HEK293 (cell line): ENCODE measurements around the gene CHD5.
A peak's percentile ranks its signal among the peaks of the same experiment; 100 is the strongest.

ENCODE experiments used
- CTCF ChIA-PET: fragments of 350-600 bp; formaldehyde crosslinking; extraction: SDS; loops from one replicate; lab custom pipeline; 2021; ENCODE audit warnings: antibody characterized with exemption; lab: Yijun Ruan, JAX
- POLR2A ChIA-PET: fragments of 300-600 bp; formaldehyde crosslinking; extraction: SDS; loops from one replicate; lab custom pipeline; 2020; ENCODE audit warnings: antibody characterized with exemption, inconsistent platforms; lab: Yijun Ruan, JAX
- H3K27ac ChIP-seq: fragments of 200-500 bp; sonication (Bioruptor generic); 2 replicates; pipeline ENCODE4 v1.5.1; 2014; ENCODE audit warnings: low read depth, low read length, control low read depth, inconsistent platforms; ENCODE audit errors: extremely low read depth
- H3K36me3 ChIP-seq, 2 experiments: fragments of 200-500 bp in 1 of 2; sonication (Bioruptor generic) in 1 of 2; 1 replicate in 1 of 2; 2 replicates in 1 of 2; pipeline ENCODE4 v1.5.1; 2014 to 2017; ENCODE audit warnings: inconsistent platforms in 2 of 2, low read length in 2 of 2; ENCODE audit not compliant: control insufficient read depth in 2 of 2, insufficient read depth in 1 of 2
- H3K4me1 ChIP-seq: fragments of 200-500 bp; sonication (Bioruptor generic); 2 replicates; pipeline ENCODE4 v1.5.1; 2014; ENCODE audit warnings: mild to moderate bottlenecking, low read length, inconsistent platforms; ENCODE audit not compliant: control insufficient read depth, insufficient read depth
- H3K4me3 ChIP-seq: 2 replicates; pipeline ENCODE4 v1.5.1; 2011; ENCODE audit warnings: low read depth, mild to moderate bottlenecking, control low read depth, low read length, moderate library complexity
- H3K9me3 ChIP-seq: fragments of 200-500 bp; sonication (Bioruptor generic); 2 replicates; pipeline ENCODE4 v1.5.1; 2014; ENCODE audit warnings: low read depth, low read length, inconsistent platforms; ENCODE audit not compliant: control insufficient read depth, insufficient read depth
- GFI1B ChIP-seq: fragments of 450-650 bp; formaldehyde crosslinking; IDR thresholded peaks from 2 replicates; pipeline ENCODE4 v1.5.1; 2016; ENCODE audit warnings: missing biosample characterization, missing genetic modification characterization
- GLI4 ChIP-seq: fragments of 450-650 bp; formaldehyde crosslinking; IDR thresholded peaks from 2 replicates; pipeline ENCODE4 v1.5.1; 2016; ENCODE audit warnings: missing biosample characterization, missing genetic modification characterization
- IKZF3 ChIP-seq: fragments of 450-650 bp; IDR thresholded peaks from 2 replicates; pipeline ENCODE4 v1.5.0; 2018; ENCODE audit warnings: missing biosample characterization, mild to moderate bottlenecking, missing genetic modification characterization, moderate library complexity
- RBAK ChIP-seq: fragments of 450-650 bp; formaldehyde crosslinking; IDR thresholded peaks from 2 replicates; pipeline ENCODE4 v1.5.1; 2016; ENCODE audit warnings: missing biosample characterization, missing genetic modification characterization
- SCRT1 ChIP-seq: fragments of 450-650 bp; formaldehyde crosslinking; IDR thresholded peaks from 2 replicates; pipeline ENCODE4 v1.5.1; 2016; ENCODE audit warnings: missing biosample characterization, missing genetic modification characterization, borderline replicate concordance
- SP7 ChIP-seq: fragments of 450-650 bp; formaldehyde crosslinking; IDR thresholded peaks from 2 replicates; pipeline ENCODE4 v1.5.1; 2016; ENCODE audit warnings: missing biosample characterization, missing genetic modification characterization
- WT1 ChIP-seq: fragments of 450-650 bp; formaldehyde crosslinking; IDR thresholded peaks from 2 replicates; pipeline ENCODE4 v1.5.1; 2016; ENCODE audit warnings: missing biosample characterization, missing genetic modification characterization
- ZEB2 ChIP-seq: fragments of 450-650 bp; formaldehyde crosslinking; IDR thresholded peaks from 2 replicates; pipeline ENCODE4 v1.5.1; 2016; ENCODE audit warnings: missing biosample characterization, missing genetic modification characterization
- ZFP3 ChIP-seq: fragments of 450-650 bp; formaldehyde crosslinking; IDR thresholded peaks from 2 replicates; pipeline ENCODE4 v1.5.1; 2016; ENCODE audit warnings: low read depth, missing biosample characterization, missing genetic modification characterization
- ZFP69B ChIP-seq: fragments of 450-650 bp; formaldehyde crosslinking; IDR thresholded peaks from 2 replicates; pipeline ENCODE4 v1.5.1; 2016; ENCODE audit warnings: missing biosample characterization, missing genetic modification characterization
- ZNF157 ChIP-seq: fragments of 450-650 bp; formaldehyde crosslinking; IDR thresholded peaks from 2 replicates; pipeline ENCODE4 v1.5.1; 2016; ENCODE audit warnings: missing biosample characterization, missing genetic modification characterization
- ZNF174 ChIP-seq: fragments of 450-650 bp; formaldehyde crosslinking; IDR thresholded peaks from 2 replicates; pipeline ENCODE4 v1.5.0; 2017; ENCODE audit warnings: missing biosample characterization, mild to moderate bottlenecking, missing genetic modification characterization
- ZNF350 ChIP-seq: fragments of 450-650 bp; formaldehyde crosslinking; IDR thresholded peaks from 2 replicates; pipeline ENCODE4 v1.5.0; 2017; ENCODE audit warnings: missing biosample characterization, mild to moderate bottlenecking, missing genetic modification characterization
- ZNF416 ChIP-seq: fragments of 450-650 bp; formaldehyde crosslinking; IDR thresholded peaks from 2 replicates; pipeline ENCODE4 v1.5.1; 2016; ENCODE audit warnings: missing biosample characterization, missing genetic modification characterization
- ZNF510 ChIP-seq: fragments of 450-650 bp; formaldehyde crosslinking; IDR thresholded peaks from 2 replicates; pipeline ENCODE4 v1.5.1; 2018; ENCODE audit warnings: mild to moderate bottlenecking, missing genetic modification characterization, missing biosample characterization; ENCODE audit not compliant: insufficient replicate concordance
- ZNF530 ChIP-seq: fragments of 450-650 bp; formaldehyde crosslinking; IDR thresholded peaks from 2 replicates; pipeline ENCODE4 v1.5.1; 2016; ENCODE audit warnings: low read depth, missing biosample characterization, missing genetic modification characterization
- ZNF670 ChIP-seq: fragments of 450-650 bp; formaldehyde crosslinking; IDR thresholded peaks from 2 replicates; pipeline ENCODE4 v1.5.1; 2016; ENCODE audit warnings: missing biosample characterization, missing genetic modification characterization, low read depth
- TF ChIP-seq, protein P1 (sequence below): fragments of 450-650 bp; formaldehyde crosslinking; IDR thresholded peaks from 2 replicates; pipeline ENCODE4 v1.5.1; 2016; ENCODE audit warnings: missing biosample characterization, missing genetic modification characterization
- TF ChIP-seq, protein P2 (sequence below): fragments of 450-650 bp; formaldehyde crosslinking; IDR thresholded peaks from 2 replicates; pipeline ENCODE4 v1.5.1; 2016; ENCODE audit warnings: missing biosample characterization, missing genetic modification characterization
- TF ChIP-seq, protein P3 (sequence below): fragments of 450-650 bp; formaldehyde crosslinking; IDR thresholded peaks from 2 replicates; pipeline ENCODE4 v1.5.1; 2016; ENCODE audit warnings: missing biosample characterization, missing genetic modification characterization
- TF ChIP-seq, protein P4 (sequence below): fragments of 450-650 bp; formaldehyde crosslinking; IDR thresholded peaks from 2 replicates; pipeline ENCODE4 v1.5.1; 2016; ENCODE audit warnings: missing biosample characterization, missing genetic modification characterization
- TF ChIP-seq, protein P5 (sequence below): fragments of 450-650 bp; formaldehyde crosslinking; IDR thresholded peaks from 2 replicates; pipeline ENCODE4 v1.5.1; 2016; ENCODE audit warnings: missing biosample characterization, missing genetic modification characterization
- TF ChIP-seq, protein P6 (sequence below): fragments of 450-650 bp; formaldehyde crosslinking; IDR thresholded peaks from 2 replicates; pipeline ENCODE4 v1.5.1; 2017; ENCODE audit warnings: missing biosample characterization, missing genetic modification characterization
- TF ChIP-seq, protein P7 (sequence below): fragments of 450-650 bp; formaldehyde crosslinking; IDR thresholded peaks from 2 replicates; pipeline ENCODE4 v1.5.1; 2017; ENCODE audit warnings: missing biosample characterization, missing genetic modification characterization

Gene CHD5

DNA sequence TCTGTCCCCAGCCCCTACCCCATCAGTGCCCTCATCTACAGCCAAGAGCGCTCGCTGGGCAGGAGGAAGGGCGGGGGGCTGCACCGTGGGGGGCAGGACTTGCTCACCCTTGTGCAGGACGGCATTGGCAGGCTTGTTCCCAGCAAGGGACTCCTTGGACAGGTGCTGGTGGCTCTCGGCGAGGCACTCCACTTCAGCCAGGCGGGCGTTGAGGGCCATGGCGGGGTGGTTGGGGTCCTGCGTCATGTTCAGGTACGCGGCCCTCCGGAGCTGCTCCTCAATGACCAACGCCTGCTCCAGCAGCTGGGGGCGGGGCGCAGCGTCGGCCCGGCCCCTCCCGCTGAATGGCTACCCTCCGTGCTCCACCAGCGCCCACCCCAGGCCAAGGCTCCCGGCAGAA is 70.4 kb downstream of the CHD5 start:
- Histone ChIP-seq H3K27ac (no peak overlapping the region), H3K4me1 (no peaks in the 10 kb centered on the region), H3K9me3 (no peaks in the 10 kb centered on the region), H3K36me3 (no peaks in the 10 kb centered on the region), H3K4me3 (no peak overlapping the region)
- CTCF ChIA-PET: no interaction called here
- POLR2A ChIA-PET: no interaction called here
- TF ChIP-seq GLI4 (no peak), ZNF174 (no peak), ZFP3 (tag by site-specific recombination) (no peak)
- TF ChIP-seq, protein P1, sequence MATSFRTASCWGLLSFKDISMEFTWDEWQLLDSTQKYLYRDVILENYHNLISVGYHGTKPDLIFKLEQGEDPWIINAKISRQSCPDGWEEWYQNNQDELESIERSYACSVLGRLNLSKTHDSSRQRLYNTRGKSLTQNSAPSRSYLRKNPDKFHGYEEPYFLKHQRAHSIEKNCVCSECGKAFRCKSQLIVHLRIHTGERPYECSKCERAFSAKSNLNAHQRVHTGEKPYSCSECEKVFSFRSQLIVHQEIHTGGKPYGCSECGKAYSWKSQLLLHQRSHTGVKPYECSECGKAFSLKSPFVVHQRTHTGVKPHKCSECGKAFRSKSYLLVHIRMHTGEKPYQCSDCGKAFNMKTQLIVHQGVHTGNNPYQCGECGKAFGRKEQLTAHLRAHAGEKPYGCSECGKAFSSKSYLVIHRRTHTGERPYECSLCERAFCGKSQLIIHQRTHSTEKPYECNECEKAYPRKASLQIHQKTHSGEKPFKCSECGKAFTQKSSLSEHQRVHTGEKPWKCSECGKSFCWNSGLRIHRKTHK (tag by site-specific recombination): no peak

DNA sequence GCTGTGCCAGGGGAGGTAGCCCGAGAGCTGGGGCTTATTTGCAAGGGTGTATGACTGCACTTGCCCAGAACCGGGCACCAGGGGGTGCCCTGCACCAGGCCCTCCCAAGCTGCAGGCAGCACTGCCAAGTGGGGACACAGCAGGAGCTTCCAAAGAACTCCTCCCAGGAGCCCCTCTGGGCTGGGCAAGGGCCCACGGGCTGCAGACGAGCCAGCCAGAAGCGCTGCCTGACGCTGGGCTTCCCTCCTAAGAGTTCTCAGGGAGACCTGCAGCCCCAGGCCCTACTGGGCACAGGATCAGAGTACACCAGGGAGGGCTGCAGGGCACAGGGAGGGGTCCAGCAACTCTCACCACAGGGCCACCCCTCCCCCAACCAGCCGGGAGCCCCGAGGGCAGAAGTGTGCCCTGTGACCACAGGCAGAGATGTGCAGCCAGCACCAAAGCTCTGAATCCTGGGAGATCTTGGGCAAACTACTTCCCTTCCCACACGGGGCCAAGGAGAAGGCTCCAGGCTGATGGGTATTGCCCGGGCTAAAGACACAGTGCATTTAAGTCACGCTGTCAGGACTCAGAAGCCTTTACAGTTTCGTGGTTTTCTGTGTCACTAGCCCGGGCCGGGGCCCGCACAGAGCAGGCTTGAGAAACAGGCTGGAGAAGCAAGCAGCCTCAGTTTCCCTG is 71.0 kb downstream of the CHD5 start:
- Histone ChIP-seq H3K27ac (no peak overlapping the region), H3K9me3 (no peaks in the 10 kb centered on the region), H3K4me1 (no peaks in the 10 kb centered on the region), H3K36me3 (no peaks in the 10 kb centered on the region), H3K4me3 (no peak overlapping the region)
- CTCF ChIA-PET: interaction anchor here (0.7 to 1.1 kb wide), 4 partner anchors 8 to 85 kb away, joined by 3 to 8 read pairs (median 3); no protein-coding TSS in a partner anchor
- POLR2A ChIA-PET: no interaction called here
- 0 out of 2 replicates have a peak, but pooled peaks have one; percentile 48 for TF ChIP-seq ZFP69B (tag by site-specific recombination)
- peak; percentile 48; the same call in 1 of the 2 replicates for TF ChIP-seq IKZF3 (tag by site-specific recombination)
- TF ChIP-seq, protein P2, sequence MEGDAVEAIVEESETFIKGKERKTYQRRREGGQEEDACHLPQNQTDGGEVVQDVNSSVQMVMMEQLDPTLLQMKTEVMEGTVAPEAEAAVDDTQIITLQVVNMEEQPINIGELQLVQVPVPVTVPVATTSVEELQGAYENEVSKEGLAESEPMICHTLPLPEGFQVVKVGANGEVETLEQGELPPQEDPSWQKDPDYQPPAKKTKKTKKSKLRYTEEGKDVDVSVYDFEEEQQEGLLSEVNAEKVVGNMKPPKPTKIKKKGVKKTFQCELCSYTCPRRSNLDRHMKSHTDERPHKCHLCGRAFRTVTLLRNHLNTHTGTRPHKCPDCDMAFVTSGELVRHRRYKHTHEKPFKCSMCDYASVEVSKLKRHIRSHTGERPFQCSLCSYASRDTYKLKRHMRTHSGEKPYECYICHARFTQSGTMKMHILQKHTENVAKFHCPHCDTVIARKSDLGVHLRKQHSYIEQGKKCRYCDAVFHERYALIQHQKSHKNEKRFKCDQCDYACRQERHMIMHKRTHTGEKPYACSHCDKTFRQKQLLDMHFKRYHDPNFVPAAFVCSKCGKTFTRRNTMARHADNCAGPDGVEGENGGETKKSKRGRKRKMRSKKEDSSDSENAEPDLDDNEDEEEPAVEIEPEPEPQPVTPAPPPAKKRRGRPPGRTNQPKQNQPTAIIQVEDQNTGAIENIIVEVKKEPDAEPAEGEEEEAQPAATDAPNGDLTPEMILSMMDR (tag by site-specific recombination): peak; percentile 92
- TF ChIP-seq ZNF670 (tag by site-specific recombination): no peak
- TF ChIP-seq GFI1B (tag by site-specific recombination): no peak
- TF ChIP-seq, protein P3, sequence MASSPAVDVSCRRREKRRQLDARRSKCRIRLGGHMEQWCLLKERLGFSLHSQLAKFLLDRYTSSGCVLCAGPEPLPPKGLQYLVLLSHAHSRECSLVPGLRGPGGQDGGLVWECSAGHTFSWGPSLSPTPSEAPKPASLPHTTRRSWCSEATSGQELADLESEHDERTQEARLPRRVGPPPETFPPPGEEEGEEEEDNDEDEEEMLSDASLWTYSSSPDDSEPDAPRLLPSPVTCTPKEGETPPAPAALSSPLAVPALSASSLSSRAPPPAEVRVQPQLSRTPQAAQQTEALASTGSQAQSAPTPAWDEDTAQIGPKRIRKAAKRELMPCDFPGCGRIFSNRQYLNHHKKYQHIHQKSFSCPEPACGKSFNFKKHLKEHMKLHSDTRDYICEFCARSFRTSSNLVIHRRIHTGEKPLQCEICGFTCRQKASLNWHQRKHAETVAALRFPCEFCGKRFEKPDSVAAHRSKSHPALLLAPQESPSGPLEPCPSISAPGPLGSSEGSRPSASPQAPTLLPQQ (tag by site-specific recombination): peak; percentile 77
- TF ChIP-seq, protein P4, sequence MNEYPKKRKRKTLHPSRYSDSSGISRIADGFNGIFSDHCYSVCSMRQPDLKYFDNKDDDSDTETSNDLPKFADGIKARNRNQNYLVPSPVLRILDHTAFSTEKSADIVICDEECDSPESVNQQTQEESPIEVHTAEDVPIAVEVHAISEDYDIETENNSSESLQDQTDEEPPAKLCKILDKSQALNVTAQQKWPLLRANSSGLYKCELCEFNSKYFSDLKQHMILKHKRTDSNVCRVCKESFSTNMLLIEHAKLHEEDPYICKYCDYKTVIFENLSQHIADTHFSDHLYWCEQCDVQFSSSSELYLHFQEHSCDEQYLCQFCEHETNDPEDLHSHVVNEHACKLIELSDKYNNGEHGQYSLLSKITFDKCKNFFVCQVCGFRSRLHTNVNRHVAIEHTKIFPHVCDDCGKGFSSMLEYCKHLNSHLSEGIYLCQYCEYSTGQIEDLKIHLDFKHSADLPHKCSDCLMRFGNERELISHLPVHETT (tag by site-specific recombination): no peak
- TF ChIP-seq RBAK: no peak
- TF ChIP-seq ZNF157 (tag by site-specific recombination): no peak
- TF ChIP-seq SP7: no peak
- TF ChIP-seq ZNF416 (tag by site-specific recombination): no peak
- TF ChIP-seq, protein P5, sequence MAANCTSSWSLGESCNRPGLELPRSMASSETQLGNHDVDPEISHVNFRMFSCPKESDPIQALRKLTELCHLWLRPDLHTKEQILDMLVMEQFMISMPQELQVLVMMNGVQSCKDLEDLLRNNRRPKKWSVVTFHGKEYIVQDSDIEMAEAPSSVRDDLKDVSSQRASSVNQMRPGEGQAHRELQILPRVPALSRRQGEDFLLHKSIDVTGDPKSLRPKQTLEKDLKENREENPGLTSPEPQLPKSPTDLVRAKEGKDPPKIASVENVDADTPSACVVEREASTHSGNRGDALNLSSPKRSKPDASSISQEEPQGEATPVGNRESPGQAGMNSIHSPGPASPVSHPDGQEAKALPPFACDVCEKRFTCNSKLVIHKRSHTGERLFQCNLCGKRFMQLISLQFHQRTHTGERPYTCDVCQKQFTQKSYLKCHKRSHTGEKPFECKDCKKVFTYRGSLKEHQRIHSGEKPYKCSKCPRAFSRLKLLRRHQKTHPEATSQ (tag by site-specific recombination): no peak
- TF ChIP-seq WT1: 0 out of 2 replicates have a peak, but pooled peaks have one; percentile 19
- no peak for TF ChIP-seq ZNF510 (tag by site-specific recombination)
- TF ChIP-seq ZNF530 (tag by site-specific recombination): no peak
- TF ChIP-seq ZEB2 (tag by site-specific recombination): no peak
- TF ChIP-seq SCRT1 (tag by site-specific recombination): no peak
- TF ChIP-seq, protein P6, sequence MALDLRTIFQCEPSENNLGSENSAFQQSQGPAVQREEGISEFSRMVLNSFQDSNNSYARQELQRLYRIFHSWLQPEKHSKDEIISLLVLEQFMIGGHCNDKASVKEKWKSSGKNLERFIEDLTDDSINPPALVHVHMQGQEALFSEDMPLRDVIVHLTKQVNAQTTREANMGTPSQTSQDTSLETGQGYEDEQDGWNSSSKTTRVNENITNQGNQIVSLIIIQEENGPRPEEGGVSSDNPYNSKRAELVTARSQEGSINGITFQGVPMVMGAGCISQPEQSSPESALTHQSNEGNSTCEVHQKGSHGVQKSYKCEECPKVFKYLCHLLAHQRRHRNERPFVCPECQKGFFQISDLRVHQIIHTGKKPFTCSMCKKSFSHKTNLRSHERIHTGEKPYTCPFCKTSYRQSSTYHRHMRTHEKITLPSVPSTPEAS (tag by site-specific recombination): no peak
- TF ChIP-seq ZNF350: no peak
- TF ChIP-seq, protein P7, sequence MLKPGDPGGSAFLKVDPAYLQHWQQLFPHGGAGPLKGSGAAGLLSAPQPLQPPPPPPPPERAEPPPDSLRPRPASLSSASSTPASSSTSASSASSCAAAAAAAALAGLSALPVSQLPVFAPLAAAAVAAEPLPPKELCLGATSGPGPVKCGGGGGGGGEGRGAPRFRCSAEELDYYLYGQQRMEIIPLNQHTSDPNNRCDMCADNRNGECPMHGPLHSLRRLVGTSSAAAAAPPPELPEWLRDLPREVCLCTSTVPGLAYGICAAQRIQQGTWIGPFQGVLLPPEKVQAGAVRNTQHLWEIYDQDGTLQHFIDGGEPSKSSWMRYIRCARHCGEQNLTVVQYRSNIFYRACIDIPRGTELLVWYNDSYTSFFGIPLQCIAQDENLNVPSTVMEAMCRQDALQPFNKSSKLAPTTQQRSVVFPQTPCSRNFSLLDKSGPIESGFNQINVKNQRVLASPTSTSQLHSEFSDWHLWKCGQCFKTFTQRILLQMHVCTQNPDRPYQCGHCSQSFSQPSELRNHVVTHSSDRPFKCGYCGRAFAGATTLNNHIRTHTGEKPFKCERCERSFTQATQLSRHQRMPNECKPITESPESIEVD (tag by site-specific recombination): no peak
